K562 (cell line): ENCODE data around the gene TFAP2E. TPM values are rescaled to one million over a fixed set of nuclear protein-coding genes. Genes with fewer than 3 reads are reported as not detected.

ENCODE experiments used
- EP400 ChIP-seq: fragments of 450-650 bp; IDR thresholded peaks from 2 replicates; pipeline ENCODE4 v1.6.1; 2017; ENCODE audit warnings: antibody characterized with exemption, mild to moderate bottlenecking, moderate library complexity
- ERF ChIP-seq: fragments of 450-650 bp; formaldehyde crosslinking; IDR thresholded peaks from 2 replicates; pipeline ENCODE4 v1.4.0; 2020; ENCODE audit warnings: mild to moderate bottlenecking, mixed read lengths
- KAT8 ChIP-seq: fragments of 450-650 bp; IDR thresholded peaks from 2 replicates; pipeline ENCODE4 v1.6.1; 2016; ENCODE audit warnings: low read depth, mild to moderate bottlenecking
- KLF6 ChIP-seq: fragments of 250-450 bp; sonication (Bioruptor Pico); IDR thresholded peaks from 2 replicates; pipeline ENCODE4 v1.4.0; 2020; ENCODE audit warnings: mild to moderate bottlenecking, moderate library complexity, borderline replicate concordance
- MBD2 ChIP-seq: sonication (generic); IDR thresholded peaks from 2 replicates; pipeline ENCODE4 v1.6.1; 2016; ENCODE audit warnings: low read depth, borderline replicate concordance
- MTA1 ChIP-seq: fragments of 450-650 bp; IDR thresholded peaks from 2 replicates; pipeline ENCODE4 v1.6.1; 2017; ENCODE audit warnings: borderline replicate concordance
- NCOA1 ChIP-seq: fragments of 450-650 bp; IDR thresholded peaks from 2 replicates; pipeline ENCODE4 v1.6.1; 2016; ENCODE audit warnings: low read depth
- NFATC3 ChIP-seq: fragments of 450-650 bp; IDR thresholded peaks from 2 replicates; pipeline ENCODE4 v1.6.1; 2017; ENCODE audit warnings: mild to moderate bottlenecking
- POLR2B ChIP-seq: fragments of 450-650 bp; IDR thresholded peaks from 2 replicates; pipeline ENCODE4 v1.6.1; 2018; ENCODE audit warnings: low read depth; ENCODE audit not compliant: partially characterized antibody
- SP2 ChIP-seq: IDR thresholded peaks from 2 replicates; pipeline ENCODE4 v1.6.1; 2011; ENCODE audit warnings: mild to moderate bottlenecking, low read depth, low read length, moderate library complexity; ENCODE audit not compliant: poor library complexity, severe bottlenecking; ENCODE audit errors: extremely low read depth
- TAF7 ChIP-seq: fragments of 450-650 bp; IDR thresholded peaks from 2 replicates; pipeline ENCODE4 v1.6.1; 2016; ENCODE audit warnings: missing genetic modification characterization, missing compliant biosample characterization
- TEAD1 ChIP-seq, 2 experiments: fragments of 450-650 bp in 1 of 2; sonication (generic) in 1 of 2; formaldehyde crosslinking; IDR thresholded peaks; 2 replicates each; pipeline versions ENCODE4 v1.4.0 to v1.8.0; 2020 to 2022; ENCODE audit warnings: mild to moderate bottlenecking in 2 of 2, missing genetic modification reagents in 1 of 2
- ZBED1 ChIP-seq: IDR thresholded peaks from 2 replicates; pipeline ENCODE4 v1.6.1; 2014
- ZBTB17 ChIP-seq: fragments of 450-650 bp; formaldehyde crosslinking; IDR thresholded peaks from 2 replicates; pipeline ENCODE4 v1.4.0; 2020; ENCODE audit warnings: mild to moderate bottlenecking
- ZFP36 ChIP-seq: fragments of 150-350 bp; IDR thresholded peaks from 2 replicates; pipeline ENCODE4 v1.6.1; 2018; ENCODE audit warnings: low read length, low read depth; ENCODE audit not compliant: partially characterized antibody
- ZNF175 ChIP-seq: fragments of 200-800 bp; sonication (Bioruptor generic); IDR thresholded peaks from 2 replicates; pipeline ENCODE4 v1.6.1; 2016; ENCODE audit warnings: low read depth, mild to moderate bottlenecking, missing genetic modification characterization, missing compliant biosample characterization
- ZNF280B ChIP-seq: fragments of 250-450 bp; sonication (Bioruptor Pico); IDR thresholded peaks from 2 replicates; pipeline ENCODE4 v1.5.1; 2021; ENCODE audit warnings: mild to moderate bottlenecking
- ZNF583 ChIP-seq: fragments of 250-450 bp; sonication (Bioruptor Pico); IDR thresholded peaks from 2 replicates; pipeline ENCODE4 v1.4.0; 2020
- ZNF780A ChIP-seq: fragments of 250-450 bp; sonication (Bioruptor Pico); IDR thresholded peaks from 2 replicates; pipeline ENCODE4 v1.5.0; 2021; ENCODE audit warnings: mild to moderate bottlenecking
- polyA plus RNA-seq, 8 experiments: library from polyadenylated mRNA; depleted of rRNA in 4 of 8; stranded (reverse) in 5 of 8; unstranded in 3 of 8; fragments of >200 nt; fragmentation: Nextera tagmentation in 2 of 8; fragmentation: Illumina TruSeq in 1 of 8; extraction: Ambion mirVana in 2 of 8; extraction: Trizol in 1 of 8; gene quantifications; 2 replicates each; pipeline versions ENCODE4 v1.2.1 to v1.2.3, GENCODE V29; 2011 to 2014; ENCODE audit warnings: inconsistent platforms in 1 of 8, missing spikeins in 1 of 8
- total RNA-seq, 7 experiments: library from RNA; depleted of rRNA in 6 of 7; stranded (reverse); fragments of >200 nt in 6 of 7; fragmentation: Illumina TruSeq in 2 of 7; extraction: Trizol in 2 of 7; gene quantifications; 2 replicates each; pipeline versions ENCODE4 v1.2.1 to v1.2.3, GENCODE V29; 2011 to 2021; ENCODE audit warnings: low replicate concordance in 1 of 7
- TF ChIP-seq, protein P1 (sequence below): fragments of 450-650 bp; IDR thresholded peaks from 2 replicates; pipeline ENCODE4 v1.6.1; 2016; ENCODE audit warnings: borderline replicate concordance
- TF ChIP-seq, protein P2 (sequence below): fragments of 200-800 bp; sonication (Bioruptor generic); IDR thresholded peaks from 2 replicates; pipeline ENCODE4 v1.6.1; 2017; ENCODE audit warnings: missing genetic modification characterization, missing compliant biosample characterization
- TF ChIP-seq, protein P3 (sequence below): sonication (generic); formaldehyde crosslinking; IDR thresholded peaks from 2 replicates; pipeline ENCODE4 v1.4.0; 2020; ENCODE audit warnings: mild to moderate bottlenecking, missing genetic modification reagents

Gene TFAP2E
- total and polyA plus RNA-seq, 9 of the 15 experiments (the other 6 are each of a cell fraction or from before 2014, with no cell fraction given) = 0.03 to 0.11 (median 0.07) TPM; not detected in 4

DNA sequence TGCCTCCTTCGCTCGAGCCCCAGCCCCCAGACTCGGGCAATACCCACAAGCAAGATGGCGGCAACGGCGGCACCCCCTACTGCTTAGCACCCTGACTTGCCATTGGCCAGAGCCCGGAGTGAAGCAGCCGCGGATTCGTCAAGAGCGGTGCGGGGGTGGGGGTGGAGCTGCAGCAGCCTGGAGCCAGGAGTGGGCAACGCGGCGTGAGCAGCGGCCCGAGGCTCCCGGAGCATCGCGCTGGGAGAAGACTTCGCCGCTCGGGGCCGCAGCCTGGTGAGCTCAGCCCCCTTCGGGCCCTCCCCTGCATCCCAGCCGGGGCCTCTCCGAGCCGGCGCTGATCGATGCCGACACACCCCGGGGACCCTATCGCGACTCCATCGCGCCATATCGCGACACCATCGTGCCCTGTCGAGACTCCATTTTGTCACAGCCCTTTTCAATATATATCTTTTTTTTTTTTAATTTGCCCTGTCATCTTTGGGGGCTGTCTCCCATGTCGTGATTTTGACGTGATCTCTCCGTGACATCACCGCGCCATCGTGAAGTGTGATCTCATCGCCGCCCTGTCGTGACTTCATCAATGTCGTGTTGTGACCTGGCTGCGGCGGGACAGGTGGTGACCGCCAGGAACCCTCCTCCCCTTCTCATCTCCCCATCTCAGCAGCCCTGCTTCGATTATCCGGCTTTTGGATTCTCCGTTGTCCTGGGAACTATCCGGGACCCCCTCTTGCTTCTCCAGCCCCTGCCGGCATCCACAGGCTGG lies 15.3 kb upstream of the TFAP2E start, which contains the start of gene NCDN (continued):
- TF ChIP-seq MBD2 = peak; percentile 100
- TF ChIP-seq, protein P1, sequence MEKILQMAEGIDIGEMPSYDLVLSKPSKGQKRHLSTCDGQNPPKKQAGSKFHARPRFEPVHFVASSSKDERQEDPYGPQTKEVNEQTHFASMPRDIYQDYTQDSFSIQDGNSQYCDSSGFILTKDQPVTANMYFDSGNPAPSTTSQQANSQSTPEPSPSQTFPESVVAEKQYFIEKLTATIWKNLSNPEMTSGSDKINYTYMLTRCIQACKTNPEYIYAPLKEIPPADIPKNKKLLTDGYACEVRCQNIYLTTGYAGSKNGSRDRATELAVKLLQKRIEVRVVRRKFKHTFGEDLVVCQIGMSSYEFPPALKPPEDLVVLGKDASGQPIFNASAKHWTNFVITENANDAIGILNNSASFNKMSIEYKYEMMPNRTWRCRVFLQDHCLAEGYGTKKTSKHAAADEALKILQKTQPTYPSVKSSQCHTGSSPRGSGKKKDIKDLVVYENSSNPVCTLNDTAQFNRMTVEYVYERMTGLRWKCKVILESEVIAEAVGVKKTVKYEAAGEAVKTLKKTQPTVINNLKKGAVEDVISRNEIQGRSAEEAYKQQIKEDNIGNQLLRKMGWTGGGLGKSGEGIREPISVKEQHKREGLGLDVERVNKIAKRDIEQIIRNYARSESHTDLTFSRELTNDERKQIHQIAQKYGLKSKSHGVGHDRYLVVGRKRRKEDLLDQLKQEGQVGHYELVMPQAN = peak; percentile 35; the same call in 1 of the 2 replicates
- TF ChIP-seq MTA1 = peak; percentile 86
- TF ChIP-seq TAF7 (tag) = peak; percentile 53; the same call in 1 of the 2 replicates
- TF ChIP-seq ZBTB17 = peak; percentile 86
- TF ChIP-seq ERF (CRISPR knock-in tag) = 0 out of 2 replicates have a peak, but pooled peaks have one; percentile 29
- no peak for TF ChIP-seq ZNF780A
- TF ChIP-seq ZFP36 = no peak
- peak; percentile 95 for TF ChIP-seq NFATC3
- TF ChIP-seq, protein P2, sequence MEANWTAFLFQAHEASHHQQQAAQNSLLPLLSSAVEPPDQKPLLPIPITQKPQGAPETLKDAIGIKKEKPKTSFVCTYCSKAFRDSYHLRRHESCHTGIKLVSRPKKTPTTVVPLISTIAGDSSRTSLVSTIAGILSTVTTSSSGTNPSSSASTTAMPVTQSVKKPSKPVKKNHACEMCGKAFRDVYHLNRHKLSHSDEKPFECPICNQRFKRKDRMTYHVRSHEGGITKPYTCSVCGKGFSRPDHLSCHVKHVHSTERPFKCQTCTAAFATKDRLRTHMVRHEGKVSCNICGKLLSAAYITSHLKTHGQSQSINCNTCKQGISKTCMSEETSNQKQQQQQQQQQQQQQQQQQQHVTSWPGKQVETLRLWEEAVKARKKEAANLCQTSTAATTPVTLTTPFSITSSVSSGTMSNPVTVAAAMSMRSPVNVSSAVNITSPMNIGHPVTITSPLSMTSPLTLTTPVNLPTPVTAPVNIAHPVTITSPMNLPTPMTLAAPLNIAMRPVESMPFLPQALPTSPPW (CRISPR knock-in tag) = peak; percentile 98
- TF ChIP-seq SP2 = peak; percentile 30
- TF ChIP-seq ZNF175 (CRISPR knock-in tag) = 0 out of 2 replicates have a peak, but pooled peaks have one; percentile 68
- TF ChIP-seq ZBED1 = peak; percentile 100
- TF ChIP-seq TEAD1 (CRISPR knock-in tag; IDR thresholded peaks at IDR 0.05) = peak in 1 of 2 experiments; percentile 55; a peak in 2 of 4 replicates
- TF ChIP-seq, protein P3, sequence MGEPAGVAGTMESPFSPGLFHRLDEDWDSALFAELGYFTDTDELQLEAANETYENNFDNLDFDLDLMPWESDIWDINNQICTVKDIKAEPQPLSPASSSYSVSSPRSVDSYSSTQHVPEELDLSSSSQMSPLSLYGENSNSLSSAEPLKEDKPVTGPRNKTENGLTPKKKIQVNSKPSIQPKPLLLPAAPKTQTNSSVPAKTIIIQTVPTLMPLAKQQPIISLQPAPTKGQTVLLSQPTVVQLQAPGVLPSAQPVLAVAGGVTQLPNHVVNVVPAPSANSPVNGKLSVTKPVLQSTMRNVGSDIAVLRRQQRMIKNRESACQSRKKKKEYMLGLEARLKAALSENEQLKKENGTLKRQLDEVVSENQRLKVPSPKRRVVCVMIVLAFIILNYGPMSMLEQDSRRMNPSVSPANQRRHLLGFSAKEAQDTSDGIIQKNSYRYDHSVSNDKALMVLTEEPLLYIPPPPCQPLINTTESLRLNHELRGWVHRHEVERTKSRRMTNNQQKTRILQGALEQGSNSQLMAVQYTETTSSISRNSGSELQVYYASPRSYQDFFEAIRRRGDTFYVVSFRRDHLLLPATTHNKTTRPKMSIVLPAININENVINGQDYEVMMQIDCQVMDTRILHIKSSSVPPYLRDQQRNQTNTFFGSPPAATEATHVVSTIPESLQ = peak; percentile 39; the same call in 1 of the 2 replicates
- peak; percentile 18; the same call in 1 of the 2 replicates for TF ChIP-seq ZNF583 (CRISPR knock-in tag)
- peak; percentile 39 for TF ChIP-seq POLR2B
- 0 out of 2 replicates have a peak, but pooled peaks have one; percentile 50 for TF ChIP-seq KAT8
- peak; percentile 99 for TF ChIP-seq EP400
- TF ChIP-seq KLF6 = peak; percentile 4; the same call in 1 of the 2 replicates
- no peak for TF ChIP-seq ZNF280B
- TF ChIP-seq NCOA1 = peak; percentile 76
